GM19099 (cell line): ENCODE results near the gene CXCL12.

Experiments used
- POLR2A ChIP-seq: IDR thresholded peaks from 3 replicates; pipeline ENCODE4 v1.6.1; 2011; ENCODE audit warnings: low read depth; ENCODE audit not compliant: insufficient read length; ENCODE audit errors: extremely low read depth

Gene CXCL12

DNA sequence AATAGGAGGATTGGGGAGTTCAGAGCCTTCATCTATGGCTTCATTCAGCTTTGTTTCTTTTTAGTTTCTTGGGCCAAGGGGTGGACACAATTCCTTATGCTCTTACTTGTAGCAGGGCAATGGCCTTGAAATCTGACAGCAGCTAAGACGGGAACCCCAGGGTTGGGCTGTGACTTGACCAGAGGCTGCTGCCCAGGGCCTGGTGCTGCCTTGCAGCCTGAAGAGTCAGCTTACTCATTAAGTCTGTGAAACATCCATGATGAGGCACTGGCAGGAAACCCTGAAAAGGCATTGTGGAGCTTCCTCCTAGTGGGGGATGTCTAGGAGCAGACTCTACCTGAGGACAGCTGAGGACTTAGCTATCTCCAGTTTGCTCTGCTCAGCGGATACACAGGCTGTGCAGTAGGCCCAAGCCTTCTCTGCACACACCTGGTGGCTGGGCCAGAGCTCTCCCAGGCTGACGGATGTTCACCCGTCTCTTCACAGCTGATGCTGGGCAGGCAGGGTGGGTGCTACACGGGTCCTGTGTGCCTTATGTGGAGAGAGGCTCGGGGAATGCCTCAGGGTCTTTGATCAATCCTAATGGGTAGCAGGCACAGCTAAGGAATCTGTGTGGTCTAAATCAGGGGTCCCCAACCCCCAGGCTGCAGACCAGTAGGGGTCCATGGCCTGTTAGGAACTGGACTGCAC is 17.8 kb downstream of the CXCL12 start:
- no peak for TF ChIP-seq POLR2A

DNA sequence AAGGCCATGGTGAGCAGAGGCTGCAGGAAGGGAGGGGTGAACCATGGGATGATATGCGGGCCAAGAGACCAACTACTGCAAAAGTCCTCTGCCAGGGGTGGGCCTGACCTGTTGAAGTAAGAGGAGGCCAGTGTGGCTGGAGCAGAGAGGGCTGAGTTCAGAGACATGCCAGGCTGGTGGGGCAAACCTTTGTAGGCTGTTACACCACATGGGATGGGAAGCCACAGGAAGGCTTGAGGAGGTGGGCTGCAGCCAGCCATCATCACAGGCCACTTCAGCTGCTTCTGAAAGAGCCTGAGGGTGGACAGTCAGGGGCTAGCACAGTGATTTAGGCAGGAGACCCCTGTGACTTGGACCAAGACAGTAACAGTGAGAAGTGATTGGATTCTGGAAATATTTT is 20.3 kb downstream of the CXCL12 start:
- no peak for TF ChIP-seq POLR2A

GRCh38 chr10:44363716-44364115 is 21.2 kb downstream of the CXCL12 start:
- no peak for TF ChIP-seq POLR2A

DNA sequence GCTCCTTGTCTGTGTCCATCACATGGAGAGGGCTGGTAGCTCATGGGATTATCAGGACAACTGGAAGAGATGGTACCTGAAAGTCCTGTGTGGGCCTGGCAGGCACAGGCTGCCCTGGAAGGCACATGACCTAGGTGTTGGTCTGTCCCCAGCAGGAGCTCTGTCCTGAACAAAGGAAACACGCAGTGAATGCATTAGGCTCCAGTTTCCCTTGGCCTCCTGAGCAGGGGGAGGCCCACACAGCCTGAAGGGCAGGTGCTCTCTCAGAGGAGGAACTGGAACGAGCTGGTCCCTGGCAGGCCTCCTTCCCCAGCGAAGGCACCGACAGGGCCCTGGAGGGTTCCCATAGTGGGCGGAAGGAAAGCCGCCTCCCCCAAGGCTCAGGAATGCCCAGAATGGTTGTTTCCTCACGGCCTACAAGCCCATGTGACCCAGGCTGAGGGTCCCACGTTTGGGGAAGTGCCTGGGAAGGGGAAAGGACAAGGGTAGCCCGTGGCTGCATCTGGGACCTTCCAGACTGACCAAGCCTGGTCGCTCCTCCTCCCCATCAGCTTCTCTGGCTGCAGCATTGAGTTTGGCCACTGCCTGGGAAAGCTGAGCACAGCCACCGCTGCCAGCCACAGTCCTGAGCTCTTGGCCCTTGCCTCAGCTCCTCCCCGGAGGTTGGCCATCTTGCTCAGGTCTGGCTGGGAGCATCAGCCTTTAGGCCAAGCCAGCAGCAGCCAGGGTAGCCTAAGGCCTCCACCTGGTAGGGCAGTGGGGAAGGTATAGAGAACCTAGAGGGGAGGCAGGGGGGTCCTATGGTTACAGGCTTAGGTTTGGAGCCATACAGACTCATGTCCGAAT is 21.8 kb downstream of the CXCL12 start:
- TF ChIP-seq POLR2A, result no peak

DNA sequence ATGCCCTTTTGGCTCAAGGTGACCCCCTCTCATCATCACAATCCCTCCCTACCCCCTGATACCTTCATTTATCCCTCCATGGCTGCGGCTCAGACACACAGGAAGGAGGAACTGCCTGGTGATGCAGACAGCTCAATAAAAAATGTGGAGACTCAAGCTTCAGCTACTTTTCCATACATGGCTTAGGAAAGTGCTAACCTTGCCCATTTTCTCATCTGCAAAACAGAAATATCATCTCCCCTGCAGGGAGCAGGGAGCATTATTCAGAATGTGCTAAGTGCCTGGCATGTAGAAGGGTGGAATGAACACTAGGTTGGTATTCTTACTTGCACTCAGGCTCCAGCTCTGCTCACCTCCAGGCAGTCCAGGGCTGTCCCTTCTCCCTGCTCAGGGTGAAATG is 23.8 kb downstream of the CXCL12 start:
- TF ChIP-seq POLR2A, result no peak

- no peak for TF ChIP-seq POLR2A
Measured at GRCh38 chr10:44358080-44358771, 26.7 kb downstream of the CXCL12 start.

GRCh38 chr10:44357023-44357540 is 27.8 kb downstream of the CXCL12 start:
- TF ChIP-seq POLR2A, result no peak

- TF ChIP-seq POLR2A, result no peak
Measured at GRCh38 chr10:44356139-44357022, 28.5 kb downstream of the CXCL12 start.

DNA sequence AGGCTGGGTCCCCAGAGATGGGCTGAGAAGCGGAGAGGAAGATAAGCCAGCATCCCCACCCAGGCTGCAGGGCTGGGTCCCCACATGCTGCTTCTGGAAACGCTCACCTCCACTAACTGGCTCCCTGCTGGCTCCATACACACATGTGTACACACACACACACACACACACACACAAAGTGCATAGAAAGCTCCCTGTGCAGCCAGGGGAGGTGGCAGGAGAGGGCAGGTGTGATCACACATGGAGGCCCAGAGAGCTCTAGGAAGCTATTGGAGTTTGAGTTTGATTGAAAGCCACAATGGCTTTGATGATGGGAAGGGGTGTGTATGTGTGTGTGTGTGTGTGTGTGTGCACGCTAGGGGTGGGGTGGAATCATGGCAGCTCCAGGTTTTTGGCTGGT is 29.3 kb downstream of the CXCL12 start:
- no peak for TF ChIP-seq POLR2A

DNA sequence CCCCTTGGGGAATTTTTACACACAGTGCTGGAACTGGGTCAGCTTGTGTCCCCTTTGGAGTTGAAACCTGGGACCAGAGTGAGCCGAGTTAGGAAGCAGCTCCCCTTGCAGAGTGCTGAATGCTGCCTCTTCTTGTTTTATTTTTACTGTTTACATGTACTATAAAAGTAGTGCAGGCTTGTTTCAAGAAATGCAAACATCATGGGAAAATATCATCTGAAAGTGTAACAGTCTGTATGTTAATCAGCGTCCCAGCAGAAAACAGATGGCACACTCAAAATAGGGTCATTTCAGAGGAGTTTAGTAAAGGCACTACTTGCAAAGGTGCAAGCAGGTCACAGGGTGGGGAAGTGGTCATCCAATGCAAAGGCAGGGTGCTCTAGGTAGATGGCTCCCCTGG is 30.1 kb downstream of the CXCL12 start:
- no peak for TF ChIP-seq POLR2A

GRCh38 chr10:44353721-44354120 is 31.2 kb downstream of the CXCL12 start:
- TF ChIP-seq POLR2A, result no peak

GRCh38 chr10:44353128-44353390 is 31.8 kb downstream of the CXCL12 start:
- TF ChIP-seq POLR2A, result no peak

GRCh38 chr10:44352316-44353127 is 32.4 kb downstream of the CXCL12 start:
- TF ChIP-seq POLR2A, result no peak

DNA sequence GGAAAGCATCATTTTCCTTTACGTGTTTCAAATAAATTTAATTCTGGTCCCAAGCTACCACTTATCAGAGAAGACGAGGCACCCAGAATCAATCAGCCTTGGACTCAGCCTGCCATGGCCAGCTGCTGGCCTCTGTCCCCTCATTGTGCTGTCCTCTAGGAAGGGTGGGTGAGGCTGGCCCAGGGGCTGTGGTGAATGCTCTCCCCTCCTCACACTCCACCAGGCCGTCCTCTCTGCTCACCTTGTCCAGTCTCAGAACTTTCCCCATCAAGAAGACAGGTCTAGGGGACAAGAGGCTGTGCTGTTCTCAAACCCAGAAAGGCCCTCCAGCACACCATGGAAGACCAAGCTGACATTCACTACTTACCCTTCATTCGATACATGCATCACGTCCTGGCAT is 36.4 kb downstream of the CXCL12 start:
- TF ChIP-seq POLR2A, result no peak
